Measurements from ENCODE around the gene SMCO4. TPM values are rescaled to one million over a fixed set of nuclear protein-coding genes. Genes with fewer than 3 reads are reported as not detected.

Gene SMCO4
- total RNA-seq, 4 donors from 2014 or later = 3.1 to 18.1 (median 10.2) TPM

DNA sequence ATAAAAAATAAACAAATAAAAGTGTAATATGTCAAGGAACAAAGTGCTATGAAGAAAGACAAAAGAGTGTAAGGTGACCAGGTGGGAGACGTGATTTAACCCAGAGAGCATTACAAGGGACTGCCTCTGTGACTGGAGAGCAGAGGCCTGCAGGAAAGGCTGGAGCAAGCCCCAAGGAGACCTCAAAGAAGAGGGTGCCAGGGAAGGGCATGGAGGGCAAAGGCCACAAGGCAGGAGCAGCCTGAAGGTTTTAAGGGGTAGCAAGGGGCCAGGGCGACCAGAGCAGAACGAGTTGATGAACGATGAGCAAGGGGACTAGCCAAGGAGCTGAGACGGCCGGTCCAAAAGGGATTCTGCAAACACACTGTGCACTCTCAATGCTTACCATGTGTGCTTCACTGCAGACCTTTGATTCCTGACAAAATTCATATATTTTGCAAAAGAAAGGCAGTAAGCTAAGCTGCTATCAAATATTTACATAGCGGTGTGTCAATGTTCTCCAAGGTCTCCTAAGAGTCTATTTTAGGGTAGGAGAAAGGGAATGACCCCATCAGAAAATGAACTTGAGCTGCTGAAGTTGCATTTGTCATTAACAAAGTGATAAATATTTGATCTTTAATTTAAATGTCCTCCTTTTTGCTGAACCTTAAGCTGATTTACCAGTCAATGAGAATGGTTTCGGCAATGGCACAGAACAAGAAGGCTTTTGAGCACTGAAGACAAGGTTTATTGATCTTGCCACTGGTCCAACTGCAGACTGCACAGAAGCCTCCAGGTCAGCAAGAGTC lies 50.5 kb downstream of the SMCO4 start:
- TF ChIP-seq POLR2A (IDR thresholded peaks at IDR 0.05) = no peak
- TF ChIP-seq, protein P1, sequence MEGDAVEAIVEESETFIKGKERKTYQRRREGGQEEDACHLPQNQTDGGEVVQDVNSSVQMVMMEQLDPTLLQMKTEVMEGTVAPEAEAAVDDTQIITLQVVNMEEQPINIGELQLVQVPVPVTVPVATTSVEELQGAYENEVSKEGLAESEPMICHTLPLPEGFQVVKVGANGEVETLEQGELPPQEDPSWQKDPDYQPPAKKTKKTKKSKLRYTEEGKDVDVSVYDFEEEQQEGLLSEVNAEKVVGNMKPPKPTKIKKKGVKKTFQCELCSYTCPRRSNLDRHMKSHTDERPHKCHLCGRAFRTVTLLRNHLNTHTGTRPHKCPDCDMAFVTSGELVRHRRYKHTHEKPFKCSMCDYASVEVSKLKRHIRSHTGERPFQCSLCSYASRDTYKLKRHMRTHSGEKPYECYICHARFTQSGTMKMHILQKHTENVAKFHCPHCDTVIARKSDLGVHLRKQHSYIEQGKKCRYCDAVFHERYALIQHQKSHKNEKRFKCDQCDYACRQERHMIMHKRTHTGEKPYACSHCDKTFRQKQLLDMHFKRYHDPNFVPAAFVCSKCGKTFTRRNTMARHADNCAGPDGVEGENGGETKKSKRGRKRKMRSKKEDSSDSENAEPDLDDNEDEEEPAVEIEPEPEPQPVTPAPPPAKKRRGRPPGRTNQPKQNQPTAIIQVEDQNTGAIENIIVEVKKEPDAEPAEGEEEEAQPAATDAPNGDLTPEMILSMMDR (IDR thresholded peaks at IDR 0.05 in 4 of 5, conservative IDR thresholded peaks at IDR 0.05 in 1 of 5) = no peak
- in situ Hi-C loops (cut with MboI; ENCODE audit: low sequenced_read_pairs in 4 of 4) = no loop called here
- no peaks in the 10 kb centered on the region for H3K36me3 ChIP-seq
- no peak overlapping the region for H3K27ac ChIP-seq
- no peak for DNase-seq
- H3K9me3 ChIP-seq = no peaks in the 10 kb centered on the region
- intact Hi-C loops (cut with DNase I; ENCODE audit: low total_unique reads) = no loop called here
- no peak for ATAC-seq
- no peaks in the 10 kb centered on the region for H3K4me1 ChIP-seq
- no peaks in the 10 kb centered on the region for H3K27me3 ChIP-seq
- H3K4me3 ChIP-seq = no peak overlapping the region

DNA sequence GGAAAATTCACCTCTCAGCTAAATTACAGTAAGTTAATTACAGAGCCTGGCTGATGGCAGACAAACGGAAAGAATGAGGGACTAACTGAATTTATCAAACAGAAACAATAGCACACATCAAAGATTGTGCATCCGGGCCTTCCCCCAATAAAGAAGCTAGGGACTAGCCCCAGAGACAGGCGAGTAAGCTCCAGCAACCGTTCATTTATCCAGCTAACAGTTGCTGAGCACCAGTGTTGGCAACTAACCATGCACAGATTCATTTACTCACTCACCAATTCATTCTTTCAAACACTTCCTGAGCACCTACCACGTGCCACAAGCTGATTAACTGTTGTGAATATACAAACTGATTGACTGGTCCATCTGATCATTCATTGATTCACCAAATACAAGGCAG lies 51.2 kb downstream of the SMCO4 start:
- H3K4me1 ChIP-seq = no peaks in the 10 kb centered on the region
- no peak overlapping the region for H3K27ac ChIP-seq
- no peak overlapping the region for H3K4me3 ChIP-seq
- no peaks in the 10 kb centered on the region for H3K9me3 ChIP-seq
- no peaks in the 10 kb centered on the region for H3K36me3 ChIP-seq
- DNase-seq (no peak), ATAC-seq (no peak)
- TF ChIP-seq POLR2A (IDR thresholded peaks at IDR 0.05) = no peak
- TF ChIP-seq, protein P1 (IDR thresholded peaks at IDR 0.05 in 4 of 5, conservative IDR thresholded peaks at IDR 0.05 in 1 of 5) = no peak
- intact Hi-C loops (cut with DNase I; ENCODE audit: low total_unique reads) (no loop called here), in situ Hi-C loops (cut with MboI; ENCODE audit: low sequenced_read_pairs in 4 of 4) (no loop called here)
- no peaks in the 10 kb centered on the region for H3K27me3 ChIP-seq

DNA sequence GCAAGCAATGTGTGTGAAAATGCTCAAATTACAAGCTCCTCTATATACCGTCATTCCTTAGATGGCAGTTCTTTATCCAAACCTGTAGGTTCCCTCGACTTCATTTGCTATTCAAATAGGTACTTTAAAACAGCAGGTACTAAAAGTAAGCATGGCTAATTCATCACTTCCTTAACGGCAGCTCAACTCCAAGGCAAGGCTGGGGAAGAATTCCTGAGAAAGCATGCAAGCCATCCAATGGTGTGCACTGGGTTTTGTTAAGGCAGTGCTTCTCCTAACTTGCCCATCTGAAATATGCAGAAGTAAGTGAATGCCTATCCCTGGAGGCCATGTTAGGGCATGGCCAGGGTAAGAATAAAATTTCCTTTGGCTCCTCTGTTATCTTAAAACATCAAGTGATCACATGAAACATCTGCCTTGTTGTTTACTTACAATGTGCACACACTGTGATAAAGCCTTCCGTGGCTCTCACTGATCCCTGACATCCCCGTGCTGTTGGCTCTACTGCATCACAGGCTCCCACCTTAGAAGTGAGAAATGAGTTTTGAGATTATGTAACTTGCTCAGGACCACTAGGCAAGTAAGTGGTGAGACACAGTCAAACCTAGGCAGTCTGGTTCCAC lies 52.1 kb downstream of the SMCO4 start:
- ATAC-seq (no peak), DNase-seq (no peak)
- intact Hi-C loops (cut with DNase I; ENCODE audit: low total_unique reads) (no loop called here), in situ Hi-C loops (cut with MboI; ENCODE audit: low sequenced_read_pairs in 4 of 4) (no loop called here)
- Histone ChIP-seq H3K4me1 (no peaks in the 10 kb centered on the region), H3K27me3 (no peaks in the 10 kb centered on the region), H3K27ac (no peak overlapping the region), H3K36me3 (no peaks in the 10 kb centered on the region), H3K9me3 (no peaks in the 10 kb centered on the region), H3K4me3 (no peak overlapping the region)
- TF ChIP-seq POLR2A (IDR thresholded peaks at IDR 0.05) = no peak
- TF ChIP-seq, protein P1 (IDR thresholded peaks at IDR 0.05 in 4 of 5, conservative IDR thresholded peaks at IDR 0.05 in 1 of 5) = no peak

DNA sequence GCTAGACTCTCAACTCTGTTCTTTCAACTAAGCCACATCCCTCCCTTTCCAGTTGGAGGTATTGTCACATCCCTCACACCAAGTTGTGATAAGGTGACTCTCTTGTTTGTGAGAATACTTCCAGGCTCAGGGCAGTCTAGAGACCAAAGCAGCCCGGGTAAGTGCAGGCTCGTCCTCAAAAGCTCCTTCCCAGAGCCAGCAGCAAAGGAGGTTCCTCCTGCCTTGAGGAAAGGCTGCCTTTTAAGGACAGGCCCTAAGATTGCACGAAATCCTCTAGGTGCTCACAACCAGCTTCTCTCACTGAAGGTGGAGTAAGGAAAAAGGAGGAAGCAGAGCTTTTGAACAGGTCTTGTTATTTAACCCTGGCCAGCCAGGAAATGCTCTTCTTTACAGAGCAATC lies 53.4 kb downstream of the SMCO4 start:
- intact Hi-C loops (cut with DNase I; ENCODE audit: low total_unique reads) (loop anchor here (10.0 kb wide), 1 partner anchor 165 kb away; no protein-coding TSS in a partner anchor), in situ Hi-C loops (cut with MboI; ENCODE audit: low sequenced_read_pairs in 4 of 4) (no loop called here)
- Histone ChIP-seq H3K4me1 (no peaks in the 10 kb centered on the region), H3K4me3 (no peak overlapping the region), H3K27ac (no peak overlapping the region), H3K27me3 (no peaks in the 10 kb centered on the region), H3K36me3 (no peaks in the 10 kb centered on the region), H3K9me3 (no peaks in the 10 kb centered on the region)
- DNase-seq = no peak
- no peak for ATAC-seq
- TF ChIP-seq, protein P1 (IDR thresholded peaks at IDR 0.05 in 4 of 5, conservative IDR thresholded peaks at IDR 0.05 in 1 of 5) = no peak
- no peak for TF ChIP-seq POLR2A (IDR thresholded peaks at IDR 0.05)
